Activated CD8-positive, alpha-beta memory T cell treated with anti-CD3 and anti-CD28 coated beads, Interleukin-2, amount 50 U/mL, for 24 hours (primary cell): ENCODE measurements around the gene PLEKHG1.

Source experiments
- DNase-seq: peaks from one replicate; pipeline ENCODE4 v3.0.0-alpha.2; 2020; ENCODE audit errors: extremely low read depth

The PLEKHG1 gene

GRCh38 chr6:150599199-150600009 is at the start of gene PLEKHG1:
TSS of gene PLEKHG1 (plus strand) at chr6:150599885. CDS start at chr6:150733682, 133,797 bp downstream.
- DNase-seq: no peak

- DNase-seq: no peak
Observed at GRCh38 chr6:150550244-150550643, 49.4 kb upstream of the PLEKHG1 start.

GRCh38 chr6:150557043-150557599 is 42.6 kb upstream of the PLEKHG1 start:
- DNase-seq: no peak

DNA sequence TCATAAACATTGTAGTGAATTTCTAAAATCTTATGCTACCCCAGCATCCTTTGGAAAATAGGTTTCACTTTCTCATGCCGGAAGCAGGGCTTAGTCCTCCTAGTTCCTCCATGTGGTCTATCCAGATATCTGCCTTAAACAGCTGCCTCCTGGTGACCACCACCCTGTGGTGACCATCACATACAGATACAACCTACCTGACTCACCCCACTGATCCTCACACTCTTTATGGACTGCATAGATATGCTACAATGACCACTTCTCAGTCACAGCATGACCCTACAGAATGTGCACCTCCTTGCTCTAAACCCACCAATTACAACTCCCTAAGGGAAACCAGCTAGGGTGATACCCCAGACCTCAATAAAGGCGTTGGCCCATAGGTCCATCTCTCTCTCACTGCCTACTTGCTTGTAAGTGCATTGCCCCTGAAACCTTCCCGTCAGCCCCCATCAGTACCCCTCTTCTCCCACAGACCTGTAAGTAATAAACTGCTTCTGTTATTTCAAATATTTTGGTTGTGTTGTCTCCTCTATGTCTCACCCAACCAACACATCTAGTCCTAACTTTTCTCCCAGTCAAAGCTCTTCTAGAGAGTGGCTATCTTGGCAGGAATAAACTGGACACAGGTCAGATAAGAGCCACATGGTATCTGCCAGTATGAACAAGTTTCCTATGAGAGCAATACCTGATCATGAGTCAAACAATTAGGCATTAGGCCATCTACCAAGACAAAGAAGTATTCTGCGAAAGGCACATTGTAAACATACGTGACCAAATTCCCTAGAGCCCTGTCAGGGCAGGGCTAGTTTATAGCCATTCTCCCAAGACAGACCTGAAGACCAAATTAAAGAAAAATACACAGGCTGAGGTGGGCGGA is 39.4 kb upstream of the PLEKHG1 start:
- DNase-seq: no peak

- no peak for DNase-seq
Observed at GRCh38 chr6:150560884-150561219, 38.8 kb upstream of the PLEKHG1 start.

- no peak for DNase-seq
Observed at GRCh38 chr6:150565945-150566344, 33.7 kb upstream of the PLEKHG1 start.

DNA sequence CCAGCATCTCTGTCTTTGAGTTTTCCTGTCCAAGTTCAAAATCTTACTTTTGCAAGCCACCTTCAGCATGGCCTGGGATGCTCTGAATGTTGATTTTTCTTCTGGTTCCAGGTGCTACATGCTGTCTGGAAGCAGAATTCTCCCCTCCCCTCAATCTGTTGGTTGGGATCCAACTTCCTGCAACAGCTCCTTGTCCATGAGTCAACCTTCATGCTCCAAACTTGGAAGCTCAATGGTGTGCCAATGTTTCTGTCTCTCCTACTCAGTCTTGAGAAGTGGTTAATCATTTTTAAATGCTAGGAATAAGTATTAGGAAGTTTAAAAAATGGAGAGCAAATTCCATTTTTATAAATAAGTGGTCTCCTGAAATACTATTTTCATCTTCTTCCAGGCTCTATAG is 33.2 kb upstream of the PLEKHG1 start:
- no peak for DNase-seq

DNA sequence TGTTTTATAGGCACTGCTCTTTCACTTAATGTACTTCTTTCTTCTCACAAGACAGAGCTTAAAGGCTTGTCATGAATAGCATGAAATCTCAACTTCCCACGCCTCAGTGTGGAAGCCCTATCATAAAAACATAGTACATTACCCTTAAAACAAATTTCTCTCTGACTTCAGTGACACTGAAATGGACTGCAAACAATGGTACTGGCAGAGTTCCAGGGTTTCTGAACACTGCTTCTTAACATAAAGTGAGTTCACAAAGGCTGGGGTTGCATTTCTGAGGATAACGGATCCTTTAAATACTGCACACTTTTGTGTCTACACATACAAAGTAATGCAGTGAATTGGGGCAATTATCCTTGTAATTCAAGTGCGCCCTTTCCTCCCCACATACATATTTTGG is 32.3 kb upstream of the PLEKHG1 start:
- no peak for DNase-seq

- DNase-seq: no peak
Observed at GRCh38 chr6:150567823-150568383, 31.8 kb upstream of the PLEKHG1 start.

DNA sequence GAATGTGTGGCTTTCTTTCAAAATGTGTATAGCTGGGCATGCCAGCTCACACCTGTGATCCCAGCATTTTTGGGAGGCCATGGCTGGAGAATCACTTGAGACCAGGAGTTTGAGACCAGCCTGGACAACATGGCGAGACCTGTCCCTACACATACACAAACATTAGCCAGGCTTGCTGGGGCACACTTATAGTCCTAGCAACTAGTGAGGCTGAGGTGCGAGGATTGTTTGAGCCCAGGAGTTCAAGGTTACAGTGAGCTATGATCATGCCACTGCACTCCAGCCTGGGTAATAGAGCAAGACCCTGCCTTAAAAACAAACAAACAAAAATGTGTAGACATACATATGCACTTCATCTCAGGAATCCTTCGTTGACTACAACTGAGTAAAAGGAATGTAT is 31.1 kb upstream of the PLEKHG1 start:
- no peak for DNase-seq

DNA sequence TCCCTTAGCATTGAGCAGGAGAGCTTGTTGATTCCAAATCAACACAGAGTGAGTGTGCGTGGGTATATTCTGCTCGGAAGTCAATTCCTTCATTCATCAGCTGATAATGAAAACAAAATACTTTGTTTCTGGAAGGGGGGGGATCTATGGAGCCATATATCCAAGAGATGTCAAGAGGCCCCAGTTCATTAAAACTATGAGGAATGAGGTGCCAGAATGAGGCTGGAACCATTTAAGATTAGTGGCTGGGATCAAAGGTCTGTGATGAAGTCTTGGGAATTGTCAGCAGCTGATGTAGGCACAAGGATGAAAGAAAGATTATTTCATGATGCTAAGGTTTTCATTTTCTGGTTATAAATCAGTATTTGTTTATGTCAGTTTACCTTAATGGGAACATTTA is 30.5 kb upstream of the PLEKHG1 start:
- no peak for DNase-seq

DNA sequence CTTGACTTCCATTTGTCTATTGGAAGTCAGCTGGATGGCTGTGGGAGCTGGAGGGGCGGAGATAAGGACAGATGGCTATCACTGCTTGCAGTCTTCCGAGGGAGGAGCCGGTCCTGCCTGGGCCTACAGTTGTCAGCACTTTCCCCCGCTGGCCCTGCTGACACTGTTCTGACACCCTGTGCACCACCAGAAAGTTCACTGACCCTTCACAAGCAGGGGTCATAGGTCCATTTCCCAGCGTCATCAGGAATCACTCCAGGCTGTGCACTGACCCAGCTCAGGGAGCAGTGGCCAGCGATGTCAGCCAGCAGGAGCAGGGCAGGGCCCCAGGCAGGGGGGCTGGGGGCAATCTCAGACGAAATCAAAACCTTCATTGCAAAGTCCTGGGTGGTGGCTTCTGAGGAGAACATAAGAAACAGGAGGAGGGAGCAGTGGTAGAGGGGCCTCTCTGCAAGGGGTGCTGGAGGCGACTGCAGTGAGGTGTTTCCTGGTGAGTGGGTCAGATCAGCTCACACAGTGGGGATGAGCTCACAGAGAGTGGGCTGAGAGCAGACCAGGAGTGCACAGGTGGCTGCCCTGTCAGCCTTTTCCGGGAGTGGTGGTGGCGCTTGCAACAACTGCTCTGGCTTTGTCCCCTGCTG is 26.5 kb upstream of the PLEKHG1 start:
- DNase-seq: no peak

DNA sequence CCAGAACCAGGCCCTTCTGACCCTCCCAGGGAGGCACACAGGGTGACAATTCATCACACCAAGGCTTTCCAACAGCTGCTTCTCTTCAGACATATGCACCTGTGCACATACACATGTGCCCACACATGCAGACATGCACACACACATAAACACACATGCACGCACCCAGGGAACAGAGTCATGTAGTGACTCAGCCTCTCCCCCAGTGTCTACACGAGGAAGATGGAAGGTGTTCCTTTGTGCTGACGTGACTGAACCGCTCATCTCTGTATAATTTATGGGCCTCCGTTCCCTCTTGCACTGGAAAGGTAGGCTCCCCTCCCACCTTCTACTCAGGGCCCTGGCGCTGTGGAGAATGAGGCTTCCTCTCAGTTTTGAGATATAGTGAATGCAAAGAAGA is 23.8 kb upstream of the PLEKHG1 start:
- DNase-seq: no peak

DNA sequence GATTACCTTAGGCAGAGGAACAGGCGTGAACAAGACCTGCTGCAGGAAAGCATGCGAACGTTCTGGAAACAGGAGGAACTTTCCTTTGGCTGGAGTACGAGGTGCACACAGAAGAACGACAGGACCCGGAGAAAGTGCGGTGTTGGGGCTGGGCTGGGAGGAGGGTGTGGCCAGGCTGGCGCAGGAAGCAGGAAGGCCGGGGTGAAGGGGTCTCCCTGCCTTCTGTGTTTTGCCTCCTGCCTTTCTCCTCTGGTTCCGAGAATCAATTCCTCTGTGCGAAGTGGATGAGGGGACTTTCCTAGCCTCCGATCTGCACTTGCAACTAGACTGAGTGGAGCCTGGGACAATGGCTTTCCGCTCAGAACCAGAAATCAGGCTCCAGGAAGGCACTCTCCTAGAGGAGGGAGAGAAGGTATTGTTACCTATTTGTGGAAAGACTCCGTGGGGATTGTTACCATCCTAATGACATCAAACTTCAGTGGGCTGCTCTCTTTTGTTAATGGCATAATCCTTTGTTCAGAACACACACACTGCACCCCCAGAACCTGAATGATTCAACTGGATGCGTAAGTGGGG is 22.9 kb upstream of the PLEKHG1 start:
- no peak for DNase-seq

DNA sequence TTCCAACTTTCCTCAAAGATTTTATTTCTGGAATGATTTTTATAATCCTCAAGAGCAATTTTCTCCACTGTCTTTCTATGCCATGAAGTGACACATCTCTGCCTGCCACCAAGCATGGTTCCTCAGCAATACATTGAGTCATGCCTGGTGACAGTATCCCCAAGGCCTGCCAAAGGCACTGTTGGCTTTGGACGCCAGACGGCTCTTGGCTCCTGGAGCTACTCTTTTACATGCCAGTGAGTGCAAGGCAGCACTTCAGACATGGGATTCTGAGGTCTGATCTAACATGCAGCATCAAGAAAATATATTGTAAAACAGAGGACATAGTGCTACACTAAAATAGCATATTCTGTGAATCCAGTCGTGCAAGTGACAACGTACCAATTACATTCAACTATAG is 20.1 kb upstream of the PLEKHG1 start:
- DNase-seq: no peak

DNA sequence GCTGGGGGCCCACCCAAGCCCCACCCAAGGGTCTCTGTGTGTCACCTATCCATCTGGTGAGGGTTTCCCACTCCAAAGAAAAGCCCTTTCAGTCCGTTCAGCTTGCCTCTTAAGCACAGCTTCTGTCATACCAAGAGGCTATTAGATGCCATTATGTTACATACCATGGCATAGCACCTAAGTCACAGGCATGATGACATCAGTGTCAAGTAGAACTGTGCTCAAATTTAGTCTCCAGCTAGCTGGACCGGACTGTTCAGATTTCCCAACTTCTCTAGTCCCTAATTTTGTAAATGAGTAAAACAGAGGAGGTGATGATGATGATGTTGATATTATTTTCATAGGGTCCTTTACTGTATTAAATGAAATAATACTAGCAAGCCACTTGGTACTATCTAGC is 19.2 kb upstream of the PLEKHG1 start:
- DNase-seq: no peak

- no peak for DNase-seq
Observed at GRCh38 chr6:150584065-150584464, 15.6 kb upstream of the PLEKHG1 start.

- DNase-seq: no peak
Observed at GRCh38 chr6:150584596-150584995, 15.1 kb upstream of the PLEKHG1 start.

DNA sequence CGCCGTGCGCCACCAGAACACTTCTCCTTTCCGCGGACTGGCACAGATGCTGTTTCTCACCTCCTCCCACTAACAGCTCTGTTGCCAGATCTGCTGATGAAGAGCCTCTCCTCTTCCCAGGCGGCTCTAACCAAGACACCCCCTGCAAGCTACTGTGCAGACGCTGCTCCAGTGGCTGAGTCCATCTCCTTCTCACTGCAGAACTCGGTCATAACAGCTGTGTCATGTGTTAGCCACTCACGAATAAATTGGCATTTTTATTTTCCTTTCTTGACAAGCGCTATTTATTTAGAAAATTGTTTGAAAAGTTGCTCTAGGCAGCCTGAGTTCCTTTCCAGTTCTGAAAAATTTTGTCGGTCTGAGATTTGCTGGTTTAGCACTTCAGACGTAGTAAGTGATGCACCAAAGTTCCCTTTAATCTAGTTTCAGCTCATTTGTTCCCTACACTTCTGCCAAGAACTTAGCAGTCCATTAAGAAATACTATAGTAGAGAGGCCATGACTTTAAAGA is 12.8 kb upstream of the PLEKHG1 start:
- DNase-seq: no peak

DNA sequence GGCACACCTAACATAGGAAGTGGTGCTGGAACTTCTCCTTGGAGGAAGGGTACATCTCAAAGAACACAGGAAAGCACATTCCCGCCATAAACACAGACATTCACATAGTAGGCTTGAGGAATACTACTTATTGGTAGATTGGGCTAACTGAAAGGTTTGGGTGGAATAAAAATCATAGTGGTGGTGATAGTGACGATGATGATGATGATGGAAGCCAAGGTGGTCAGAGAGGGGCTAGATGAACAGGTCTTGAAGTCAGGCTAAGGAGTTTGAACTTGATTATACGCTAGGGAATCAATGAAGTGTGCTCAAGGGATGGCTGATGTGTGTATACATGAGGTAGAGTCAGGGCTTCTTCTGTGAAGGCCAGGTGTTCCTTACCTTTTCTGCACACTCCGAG is 12.0 kb upstream of the PLEKHG1 start:
- DNase-seq: no peak

DNA sequence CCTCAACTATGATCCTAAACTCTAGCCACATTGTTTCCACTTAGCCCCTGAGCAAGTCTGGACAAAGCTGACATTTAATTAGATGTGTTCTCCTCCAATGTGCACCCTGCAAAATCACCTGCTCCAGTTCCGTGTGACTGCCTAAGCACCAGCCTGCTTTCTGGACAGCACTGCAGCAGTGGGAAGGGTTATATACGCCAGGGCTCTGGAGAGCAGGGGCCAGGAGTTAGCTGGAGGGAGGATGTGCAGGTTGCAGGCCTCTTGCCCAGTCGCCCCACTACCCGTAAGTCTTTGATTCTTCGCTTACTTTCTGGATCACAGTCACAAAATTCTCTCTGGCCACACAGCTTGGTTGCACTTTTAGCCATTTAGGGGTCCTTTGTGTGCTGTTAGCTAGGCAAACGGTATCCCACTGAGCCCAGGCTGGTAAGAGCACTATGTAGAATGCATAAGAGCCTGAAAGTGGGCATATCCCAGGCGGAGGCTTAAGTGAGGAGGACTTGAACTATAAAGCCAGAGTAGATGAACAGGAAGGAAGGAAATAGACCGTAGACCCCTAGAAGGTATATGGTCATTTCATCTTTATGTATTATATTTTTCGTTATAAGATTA is 10.7 kb upstream of the PLEKHG1 start:
- DNase-seq: no peak
